B cell (primary cell): Measurements from ENCODE around the gene DCUN1D1.

Experiments used
- EZH2 ChIP-seq: IDR thresholded peaks from 2 replicates; pipeline ENCODE4 v1.6.1; 2012; ENCODE audit warnings: borderline replicate concordance, low read depth, mild to moderate bottlenecking, moderate library complexity, low read length; ENCODE audit not compliant: insufficient read depth, poor library complexity, severe bottlenecking
- TF ChIP-seq, protein P1 (sequence below): fragments of 200-600 bp; IDR thresholded peaks from one replicate; pipeline ENCODE4 v1.8.0; 2022; ENCODE audit warnings: antibody characterized with exemption, mild to moderate bottlenecking

DNA sequence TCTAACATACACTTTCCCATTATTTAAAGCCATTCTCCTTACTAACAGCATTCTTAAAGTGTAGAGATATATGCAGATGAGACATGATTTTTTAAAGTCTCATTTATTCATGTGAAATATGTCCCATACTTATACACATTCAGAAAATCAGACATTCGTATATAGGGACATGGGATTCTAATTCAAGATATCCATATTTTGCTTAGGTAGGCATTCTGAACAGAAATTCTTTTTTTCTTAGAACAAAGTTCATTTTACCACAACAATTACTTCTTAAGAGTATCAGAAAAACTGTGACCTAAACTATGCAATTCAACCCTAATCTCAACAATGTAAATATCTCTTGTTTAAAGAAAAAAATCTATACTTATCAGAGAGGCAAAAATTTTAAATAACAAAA, 16.2 kb downstream of the DCUN1D1 start:
- TF ChIP-seq EZH2 = no peak
- TF ChIP-seq, protein P1, sequence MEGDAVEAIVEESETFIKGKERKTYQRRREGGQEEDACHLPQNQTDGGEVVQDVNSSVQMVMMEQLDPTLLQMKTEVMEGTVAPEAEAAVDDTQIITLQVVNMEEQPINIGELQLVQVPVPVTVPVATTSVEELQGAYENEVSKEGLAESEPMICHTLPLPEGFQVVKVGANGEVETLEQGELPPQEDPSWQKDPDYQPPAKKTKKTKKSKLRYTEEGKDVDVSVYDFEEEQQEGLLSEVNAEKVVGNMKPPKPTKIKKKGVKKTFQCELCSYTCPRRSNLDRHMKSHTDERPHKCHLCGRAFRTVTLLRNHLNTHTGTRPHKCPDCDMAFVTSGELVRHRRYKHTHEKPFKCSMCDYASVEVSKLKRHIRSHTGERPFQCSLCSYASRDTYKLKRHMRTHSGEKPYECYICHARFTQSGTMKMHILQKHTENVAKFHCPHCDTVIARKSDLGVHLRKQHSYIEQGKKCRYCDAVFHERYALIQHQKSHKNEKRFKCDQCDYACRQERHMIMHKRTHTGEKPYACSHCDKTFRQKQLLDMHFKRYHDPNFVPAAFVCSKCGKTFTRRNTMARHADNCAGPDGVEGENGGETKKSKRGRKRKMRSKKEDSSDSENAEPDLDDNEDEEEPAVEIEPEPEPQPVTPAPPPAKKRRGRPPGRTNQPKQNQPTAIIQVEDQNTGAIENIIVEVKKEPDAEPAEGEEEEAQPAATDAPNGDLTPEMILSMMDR = no peak
